ENCODE results near the gene GFM2.
"Not testable (repeated sequence)": the region's sequence is repeated elsewhere in the genome, so short reads cannot be mapped to it uniquely, and the experiment has no call there.

GFM2 gene

DNA sequence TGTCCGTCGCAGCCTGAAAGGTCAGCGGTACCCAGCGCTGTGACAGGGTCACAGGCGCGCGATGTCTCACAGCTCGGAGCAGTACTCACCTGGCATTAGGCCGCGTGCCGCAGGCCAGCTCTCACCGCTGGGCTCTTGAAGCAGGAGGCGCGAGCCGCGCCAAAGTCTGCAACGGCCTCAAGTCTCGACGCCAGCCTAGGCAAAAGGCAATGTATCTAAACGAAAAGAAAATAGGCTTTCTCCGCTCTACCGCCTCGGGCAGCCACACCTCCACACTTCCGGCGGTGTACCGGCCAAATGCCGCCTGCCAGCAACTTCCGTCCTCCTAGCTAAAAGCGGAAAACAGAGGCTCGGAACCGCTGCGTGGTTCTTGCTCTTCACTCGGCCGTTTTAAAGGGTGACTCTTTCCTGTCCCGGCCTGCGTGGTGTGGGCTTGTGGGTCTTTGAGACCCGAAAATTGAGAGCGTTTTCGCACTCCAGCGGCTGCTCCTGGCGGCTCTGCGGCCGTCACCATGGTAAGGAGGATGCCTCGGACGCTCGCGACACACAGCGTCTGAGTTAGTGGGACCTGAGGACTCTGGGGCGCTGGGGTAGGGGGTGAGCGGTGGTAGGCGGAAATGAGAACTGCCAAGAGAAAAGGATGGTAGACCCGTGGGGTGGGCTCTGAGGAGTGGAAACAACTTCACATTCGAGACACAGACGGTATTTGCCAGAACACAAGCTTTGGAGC, at the start of gene GFM2, which contains the start of gene NSA2:
Gene GFM2 (minus strand): TSS at position 269 of the 730 bp plus-strand sequence. CDS start 3,375 bp downstream, outside the sequence.
Gene NSA2 (plus strand): TSS at position 401 of the 730 bp plus-strand sequence. CDS start 112 bp downstream, at position 513.
- DNase-seq (ENCODE audit: low read depth, low spot score) = peak; percentile 83

GRCh38 chr5:74810915-74811314, 44.0 kb upstream of the GFM2 start:
- DNase-seq (ENCODE audit: low read depth, low spot score) = no peak

DNA sequence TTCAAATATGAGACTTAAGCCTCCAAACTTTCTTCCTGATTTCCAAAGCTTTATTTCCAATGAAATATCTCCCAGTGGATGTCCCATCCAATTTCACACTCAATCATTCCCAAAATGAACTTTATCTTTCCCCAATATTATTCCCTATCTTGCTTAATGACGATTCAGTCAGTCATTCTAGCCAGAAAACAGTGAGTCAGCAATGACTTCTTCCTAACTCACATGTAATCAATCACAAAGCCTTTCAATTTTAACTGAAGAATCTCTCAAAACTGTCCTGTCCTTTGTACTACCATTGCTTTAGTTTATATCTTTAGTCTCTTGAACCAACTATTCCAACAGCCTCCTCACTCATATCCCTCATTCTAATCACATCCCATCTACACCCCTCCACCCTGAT, 35.0 kb upstream of the GFM2 start:
- no peak for DNase-seq (ENCODE audit: low read depth, low spot score)

GRCh38 chr5:74801197-74801596, 34.3 kb upstream of the GFM2 start:
- no peak for DNase-seq (ENCODE audit: low read depth, low spot score)

GRCh38 chr5:74798977-74799911, 32.3 kb upstream of the GFM2 start:
- DNase-seq (ENCODE audit: low read depth, low spot score) = no peak

- not testable (repeated sequence) for DNase-seq (ENCODE audit: low read depth, low spot score)
Observed at GRCh38 chr5:74791669-74792068, 24.8 kb upstream of the GFM2 start.

DNA sequence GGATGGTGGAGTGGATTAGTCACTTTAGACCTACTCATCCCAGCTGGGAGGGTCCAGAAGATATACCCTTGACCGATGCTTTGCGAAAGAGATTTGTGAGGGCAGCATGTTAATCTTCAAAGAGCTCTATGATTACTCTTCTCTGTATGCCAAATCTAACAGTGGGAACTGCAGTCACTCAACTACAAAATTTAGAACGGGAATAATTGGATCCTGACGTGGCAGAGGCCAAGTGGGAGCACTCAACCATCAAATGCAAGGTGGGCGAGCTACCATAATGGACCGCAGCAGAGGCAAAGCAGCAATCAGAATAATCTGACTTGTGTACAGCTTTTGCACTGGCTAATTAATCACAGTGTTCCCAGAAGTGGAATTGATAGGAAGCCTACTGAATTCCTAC, 20.5 kb upstream of the GFM2 start:
- DNase-seq (ENCODE audit: low read depth, low spot score) = no peak

DNA sequence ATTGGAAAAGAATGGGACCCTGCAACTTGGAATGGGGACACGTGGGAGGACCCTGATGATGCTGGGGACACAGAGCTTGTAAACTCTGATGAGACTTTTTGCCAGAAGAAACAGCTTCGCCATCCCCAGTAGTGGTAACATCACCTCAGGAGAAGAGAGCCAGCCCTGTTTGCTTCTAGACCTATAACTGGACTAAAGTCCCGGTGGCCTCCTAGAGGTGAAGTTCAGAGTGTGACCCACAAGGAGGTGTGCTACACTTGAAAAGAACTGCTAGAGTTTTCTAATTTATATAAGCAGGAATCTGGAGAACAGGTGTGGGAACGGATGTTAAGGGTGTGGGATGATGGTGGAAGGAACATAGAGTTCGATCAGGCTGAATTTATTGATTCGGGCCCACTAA, 19.9 kb upstream of the GFM2 start:
- no peak for DNase-seq (ENCODE audit: low read depth, low spot score)

DNA sequence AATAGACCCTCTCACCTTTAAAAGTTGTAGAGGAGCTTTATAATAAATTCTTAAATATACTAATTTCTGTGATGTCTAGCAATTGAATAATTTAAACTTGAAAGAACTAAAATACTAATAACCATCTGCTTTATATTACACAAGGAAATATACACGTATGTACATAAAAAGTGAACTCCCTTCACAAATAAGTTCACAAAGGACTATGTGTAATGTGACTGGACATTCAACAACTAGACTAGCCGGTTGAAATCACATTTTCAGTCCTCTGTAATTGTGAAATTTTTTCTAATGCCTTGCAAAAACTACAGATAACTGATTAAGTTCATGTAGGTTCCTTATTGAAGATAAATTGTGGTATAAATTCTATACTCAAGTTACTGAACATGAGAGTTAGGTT, 11.7 kb upstream of the GFM2 start:
- no peak for DNase-seq (ENCODE audit: low read depth, low spot score)

- no peak for DNase-seq (ENCODE audit: low read depth, low spot score)
Observed at GRCh38 chr5:74772359-74772758, 5.4 kb upstream of the GFM2 start.

DNA sequence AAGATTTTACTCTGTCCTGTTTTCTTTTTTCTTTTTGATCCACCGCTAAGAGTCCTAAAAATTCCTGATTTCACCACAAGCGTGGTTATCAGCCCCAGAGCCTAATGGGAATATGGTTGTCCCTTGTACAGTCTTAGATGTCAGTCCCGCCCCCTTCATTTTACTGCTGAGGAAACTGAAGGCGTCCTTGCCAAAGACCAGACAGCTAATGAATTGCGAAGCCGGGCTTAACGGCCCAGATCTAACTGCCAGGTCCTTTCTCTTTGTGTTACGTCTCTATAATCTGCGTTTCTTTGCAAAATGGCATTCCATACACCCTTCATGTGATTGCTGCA, 629 bp upstream of the GFM2 start:
- peak; percentile 10 for DNase-seq (ENCODE audit: low read depth, low spot score)

DNA sequence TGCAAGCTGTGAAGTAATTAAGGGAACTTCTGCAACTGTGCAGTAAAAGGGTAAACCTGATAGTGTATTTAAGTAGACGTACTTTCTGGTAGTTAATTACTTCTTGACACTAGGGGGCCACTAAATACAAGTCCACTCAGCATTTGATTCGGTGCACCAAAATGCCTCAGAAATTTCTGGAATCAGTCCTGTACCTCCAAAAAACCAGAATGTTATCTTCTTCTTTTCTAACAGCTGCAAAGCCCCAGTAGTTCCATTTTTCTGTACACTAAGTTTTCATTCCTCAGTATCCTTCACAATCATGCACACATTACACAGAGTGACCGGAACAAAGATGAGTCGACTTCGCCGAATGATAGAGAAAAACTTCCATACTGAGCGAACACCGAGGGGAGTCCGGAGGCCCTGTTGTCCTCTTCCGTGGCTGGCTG, 484 bp downstream of the GFM2 start:
- peak; percentile 1 for DNase-seq (ENCODE audit: low read depth, low spot score)

DNA sequence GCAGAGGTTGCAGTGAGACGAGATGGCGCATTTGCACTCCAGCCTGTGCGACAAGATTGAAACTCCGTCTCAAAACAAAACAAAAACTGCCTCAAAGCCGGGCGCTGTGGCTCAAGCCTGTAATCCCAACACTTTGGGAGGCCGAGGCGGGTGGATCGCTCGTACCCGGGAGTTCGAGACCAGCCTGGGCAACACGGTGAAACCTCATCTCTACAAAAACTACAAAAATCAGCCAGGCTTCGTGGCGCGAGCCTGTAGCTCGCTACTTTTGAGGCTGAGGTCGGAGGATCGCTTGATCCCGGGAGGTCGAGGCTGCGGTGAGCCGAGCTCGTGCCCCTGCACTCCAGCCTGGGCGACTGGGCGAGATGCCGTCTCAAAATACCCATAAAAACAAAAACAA, 988 bp downstream of the GFM2 start:
- DNase-seq (ENCODE audit: low read depth, low spot score) = no peak

DNA sequence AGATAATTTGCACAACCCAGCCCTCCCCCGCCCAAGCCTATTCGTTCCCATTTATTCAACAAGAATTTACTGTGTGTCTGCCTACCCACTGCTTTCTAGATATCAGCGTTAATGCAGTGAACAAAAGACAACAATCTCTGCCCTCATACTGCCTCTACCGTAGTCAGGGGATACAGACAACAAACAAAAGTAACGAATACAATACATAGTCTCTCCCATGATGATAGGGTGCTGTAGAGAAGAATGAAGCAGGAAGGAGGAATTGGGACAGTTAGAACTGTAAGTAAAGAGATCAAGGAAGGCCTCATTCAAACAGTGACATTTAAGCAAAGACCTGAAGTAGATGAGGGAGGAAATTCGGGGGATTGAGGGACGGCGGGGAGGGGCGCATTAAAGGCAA, 1.7 kb downstream of the GFM2 start:
- DNase-seq (ENCODE audit: low read depth, low spot score) = no peak

GRCh38 chr5:74763504-74763903, 3.4 kb downstream of the GFM2 start:
- DNase-seq (ENCODE audit: low read depth, low spot score) = no peak

DNA sequence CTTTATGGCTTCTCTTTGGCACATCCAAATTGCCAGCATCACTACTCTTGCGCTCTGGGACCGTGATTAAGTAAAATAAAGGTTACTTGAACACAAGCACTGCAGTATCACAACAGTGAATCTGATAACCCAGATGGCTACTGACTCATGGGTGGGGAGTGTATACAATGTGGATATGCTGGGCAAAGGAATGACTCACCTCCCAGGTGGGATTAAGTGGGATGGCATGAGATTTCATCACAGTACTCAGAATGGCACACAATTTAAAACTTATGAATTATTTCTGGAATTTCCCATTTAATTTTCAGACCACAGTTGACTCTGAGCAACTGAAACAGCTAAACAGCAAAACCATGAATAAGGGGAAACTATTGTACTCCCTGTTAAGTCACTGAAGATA, 4.3 kb downstream of the GFM2 start:
- no peak for DNase-seq (ENCODE audit: low read depth, low spot score)

DNA sequence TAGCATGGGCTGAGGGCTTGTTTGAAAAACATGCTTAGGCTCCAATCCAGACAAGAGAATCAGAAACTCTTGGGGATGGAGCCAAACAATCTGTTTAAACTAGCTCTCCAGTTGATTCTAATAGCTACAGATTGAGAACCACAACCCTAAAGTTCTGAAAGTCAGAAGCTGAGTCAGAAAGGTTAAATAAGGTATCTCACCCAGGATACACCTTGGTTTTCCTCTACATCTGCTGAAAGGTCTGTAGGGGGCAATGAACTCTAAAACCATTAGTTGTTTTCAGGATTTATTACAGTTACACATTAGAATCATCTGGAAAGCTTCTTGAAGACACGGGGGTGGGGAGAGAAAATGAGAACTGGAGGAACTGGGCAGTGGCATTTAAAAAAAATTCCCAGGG, 5.7 kb downstream of the GFM2 start:
- no peak for DNase-seq (ENCODE audit: low read depth, low spot score)

DNA sequence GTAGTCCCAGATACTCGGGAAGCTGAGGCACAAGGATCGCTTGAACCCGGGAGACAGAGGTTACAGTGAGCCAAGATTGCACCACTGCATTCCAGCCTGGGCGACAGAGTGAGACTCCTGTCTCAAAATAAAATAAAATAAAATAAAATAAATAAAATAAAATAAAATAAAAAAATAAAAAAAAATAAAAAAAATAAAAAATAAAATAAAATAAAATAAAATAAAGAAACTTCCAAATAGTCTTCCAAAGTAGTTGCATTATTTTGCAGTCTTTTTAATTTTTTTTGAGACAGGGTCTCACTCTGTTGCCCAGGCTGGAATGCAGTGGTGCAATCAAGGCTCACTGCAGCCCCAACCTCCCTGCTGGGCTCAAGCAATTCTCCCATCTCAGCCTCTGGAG, 18.2 kb downstream of the GFM2 start:
- DNase-seq (ENCODE audit: low read depth, low spot score) = not testable (repeated sequence)

GRCh38 chr5:74738406-74738805, 28.5 kb downstream of the GFM2 start:
- no peak for DNase-seq (ENCODE audit: low read depth, low spot score)

DNA sequence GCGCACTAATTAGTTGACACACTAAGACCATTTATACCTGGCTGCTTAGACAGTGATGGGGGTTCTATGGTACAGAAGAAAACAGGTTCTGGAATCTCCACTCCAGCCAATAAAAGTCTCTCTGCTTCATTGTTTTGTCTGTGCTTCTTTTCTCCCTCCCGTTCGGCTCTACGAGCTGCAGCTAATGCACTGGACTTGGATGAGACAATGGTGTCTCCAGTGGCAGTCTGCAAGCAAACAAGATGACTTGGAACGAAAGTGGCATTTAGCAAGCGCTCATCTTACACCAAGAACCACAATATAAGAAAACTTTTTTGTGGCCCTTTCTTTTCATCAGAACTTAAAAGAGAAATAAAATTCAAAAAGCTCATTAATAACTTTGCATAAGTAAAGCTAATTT, 30.2 kb downstream of the GFM2 start:
- DNase-seq (ENCODE audit: low read depth, low spot score) = no peak

- no peak for DNase-seq (ENCODE audit: low read depth, low spot score)
Observed at GRCh38 chr5:74725331-74725730, 41.6 kb downstream of the GFM2 start.

DNA sequence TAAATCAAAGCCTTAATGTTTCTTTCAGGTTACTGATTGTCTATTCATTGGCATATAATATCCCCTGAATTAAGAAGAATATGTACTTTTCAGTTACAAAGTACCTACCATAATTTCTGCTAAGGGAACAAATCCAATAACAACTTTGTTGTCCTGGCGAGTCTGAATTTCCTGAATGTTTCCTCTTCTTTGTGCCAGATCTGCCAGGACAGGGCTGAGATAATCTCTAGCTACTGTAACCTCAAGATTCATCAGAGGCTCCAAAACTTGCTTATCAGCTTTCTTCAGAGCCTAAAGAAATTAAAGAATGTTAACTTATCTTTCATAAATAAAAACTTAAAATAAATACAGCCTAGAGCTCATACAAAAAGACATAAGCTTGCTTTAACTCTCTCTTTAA, 44.6 kb downstream of the GFM2 start:
- no peak for DNase-seq (ENCODE audit: low read depth, low spot score)

DNA sequence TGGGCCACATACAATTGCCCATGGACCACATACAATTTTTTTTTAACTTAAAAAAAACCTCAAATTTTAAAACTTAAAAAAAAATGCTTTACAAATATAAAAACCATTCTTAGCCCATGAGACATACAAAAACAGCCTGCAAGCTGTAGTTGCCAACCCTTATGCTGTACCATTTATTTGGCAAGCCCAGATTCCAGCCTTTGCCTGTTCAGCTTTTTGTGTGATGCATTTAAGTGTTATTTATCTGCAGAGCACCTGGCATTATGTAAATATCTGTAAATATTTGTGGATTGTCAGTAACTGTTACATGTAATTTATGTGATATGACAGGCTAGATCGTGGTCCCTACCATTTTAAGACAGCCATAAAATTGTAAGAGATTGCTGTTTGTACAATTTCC, 49.3 kb downstream of the GFM2 start:
- DNase-seq (ENCODE audit: low read depth, low spot score) = no peak

Measured in brain pericyte (primary cell).